H1 (cell line): ENCODE results near the gene USP13. TPM values are rescaled to one million over a fixed set of nuclear protein-coding genes. Genes with fewer than 3 reads are reported as not detected.

ENCODE experiments used
- CTCF ChIA-PET: fragments of 300-600 bp; sonication (Branson Sonifier 250); formaldehyde crosslinking; loops from one replicate; lab custom pipeline; 2021; ENCODE audit not compliant: partially characterized antibody; lab: Charles Lee
- POLR2A ChIA-PET: fragments of 300-600 bp; sonication (Branson Sonifier 250); formaldehyde crosslinking; loops from one replicate; lab custom pipeline; 2021; ENCODE audit warnings: inconsistent platforms; ENCODE audit not compliant: partially characterized antibody; lab: Charles Lee
- DNase-seq, 2 experiments: peaks; one replicate each; pipeline versions ENCODE4 v3.0.0 to v3.0.0-alpha.2; 2010 to 2022; ENCODE audit warnings: low spot score in 2 of 2, low read depth in 1 of 2, mixed read lengths in 1 of 2
- FAIRE-seq: peaks from 2 replicates; lab custom pipeline; 2011; peaks lifted over from hg19 to GRCh38; lab: Jason Lieb, UNC
- H2AFZ ChIP-seq: 2 replicates; pipeline ENCODE4 v1.8.1; 2012; ENCODE audit warnings: low read length, inconsistent platforms
- H2AK5ac ChIP-seq: 2 replicates; pipeline ENCODE4 v1.6.1; 2013; ENCODE audit warnings: low read depth, low read length
- H2BK120ac ChIP-seq: replicated peaks from 2 replicates; pipeline ENCODE3; 2013; ENCODE audit warnings: low read depth, low read length, inconsistent platforms
- H2BK12ac ChIP-seq: 2 replicates; pipeline ENCODE4 v1.6.1; 2013; ENCODE audit warnings: low read depth, low read length
- H2BK15ac ChIP-seq: 2 replicates; pipeline ENCODE4 v1.6.1; 2013; ENCODE audit warnings: low read length
- H2BK20ac ChIP-seq: 2 replicates; pipeline ENCODE4 v1.6.1; 2013; ENCODE audit warnings: low read length
- H2BK5ac ChIP-seq: 2 replicates; pipeline ENCODE4 v1.6.1; 2013; ENCODE audit warnings: low read depth, low read length
- H3K14ac ChIP-seq: 2 replicates; pipeline ENCODE4 v1.6.1; 2013; ENCODE audit warnings: inconsistent platforms; ENCODE audit not compliant: insufficient read length
- H3K18ac ChIP-seq: 2 replicates; pipeline ENCODE4 v1.6.1; 2013; ENCODE audit warnings: low read length; ENCODE audit errors: extremely low read depth
- H3K23ac ChIP-seq: 2 replicates; pipeline ENCODE4 v1.6.1; 2013; ENCODE audit warnings: inconsistent platforms; ENCODE audit not compliant: insufficient read length
- H3K23me2 ChIP-seq: 2 replicates; pipeline ENCODE4 v1.6.1; 2013; ENCODE audit warnings: low read depth, low read length
- H3K27ac ChIP-seq: 2 replicates; pipeline ENCODE4 v1.6.1; 2011; ENCODE audit warnings: low read depth, low read length, inconsistent platforms
- H3K27me3 ChIP-seq, 4 experiments: replicated peaks in 1 of 4; 1 replicate in 1 of 4; 2 replicates in 3 of 4; pipeline versions ENCODE4 v1.6.1 to v1.8.1; 2011 to 2013; ENCODE audit warnings: low read length in 3 of 4, mild to moderate bottlenecking in 3 of 4, inconsistent platforms in 2 of 4, mixed read lengths in 2 of 4, moderate library complexity in 1 of 4; ENCODE audit not compliant: control insufficient read depth in 3 of 4, insufficient read depth in 3 of 4; ENCODE audit errors: extremely low read depth in 1 of 4
- H3K36me3 ChIP-seq, 4 experiments: 2 replicates each; pipeline versions ENCODE4 v1.6.1 to v1.8.1; 2011 to 2013; ENCODE audit warnings: mild to moderate bottlenecking in 4 of 4, low read length in 3 of 4, moderate library complexity in 2 of 4, control low read depth in 1 of 4, inconsistent platforms in 1 of 4; ENCODE audit not compliant: insufficient read depth in 4 of 4, control insufficient read depth in 2 of 4
- H3K4ac ChIP-seq: replicated peaks from 2 replicates; pipeline ENCODE3; 2013; ENCODE audit warnings: low read length, low read depth, mixed read lengths, inconsistent platforms; ENCODE audit not compliant: insufficient read length
- H3K4me1 ChIP-seq, 4 experiments: replicated peaks in 1 of 4; 1 replicate in 1 of 4; 2 replicates in 3 of 4; pipeline versions ENCODE4 v1.6.1 to v1.8.1; 2011 to 2013; ENCODE audit warnings: low read length in 3 of 4, inconsistent platforms in 2 of 4, mixed read lengths in 1 of 4; ENCODE audit not compliant: insufficient read depth in 4 of 4, control insufficient read depth in 3 of 4
- H3K4me2 ChIP-seq, 2 experiments: 2 replicates each; pipeline versions ENCODE4 v1.6.1 to v1.8.1; 2011 to 2013; ENCODE audit warnings: low read depth in 2 of 2, low read length in 2 of 2, control low read depth in 1 of 2, inconsistent platforms in 1 of 2, mild to moderate bottlenecking in 1 of 2; ENCODE audit not compliant: insufficient read depth in 1 of 2
- H3K4me3 ChIP-seq, 4 experiments: fragments of 200-600, 300-600 bp in 1 of 4; sonication (generic), shearing (Covaris generic), sonication (Bioruptor Twin) in 1 of 4; 2 replicates each; pipeline versions ENCODE4 v1.5.1 to v1.8.1; 2011 to 2016; ENCODE audit warnings: low read length in 4 of 4, low read depth in 3 of 4, control low read depth in 2 of 4, inconsistent platforms in 2 of 4, mild to moderate bottlenecking in 2 of 4, mixed read lengths in 1 of 4, moderate library complexity in 1 of 4; ENCODE audit not compliant: insufficient read depth in 2 of 4; ENCODE audit errors: extremely low read depth in 1 of 4
- H3K56ac ChIP-seq: replicated peaks from 2 replicates; pipeline ENCODE3; 2013; ENCODE audit warnings: low read depth, mild to moderate bottlenecking, mixed read lengths, low read length, inconsistent platforms; ENCODE audit not compliant: insufficient read length
- H3K79me1 ChIP-seq: 2 replicates; pipeline ENCODE4 v1.6.1; 2013; ENCODE audit warnings: low read depth, low read length, control low read depth
- H3K79me2 ChIP-seq, 2 experiments: 2 replicates each; pipeline versions ENCODE4 v1.6.1 to v1.8.1; 2012 to 2013; ENCODE audit warnings: low read length in 2 of 2, mild to moderate bottlenecking in 2 of 2, inconsistent platforms in 1 of 2; ENCODE audit not compliant: insufficient read depth in 2 of 2, control insufficient read depth in 1 of 2
- H3K9ac ChIP-seq, 4 experiments: replicated peaks in 1 of 4; 1 replicate in 1 of 4; 2 replicates in 3 of 4; pipeline versions ENCODE4 v1.6.1 to v1.8.1; 2011 to 2013; ENCODE audit warnings: low read depth in 3 of 4, low read length in 3 of 4, control low read depth in 2 of 4, mild to moderate bottlenecking in 2 of 4, moderate library complexity in 2 of 4, inconsistent platforms in 1 of 4; ENCODE audit errors: extremely low read depth in 1 of 4
- H3K9me3 ChIP-seq, 2 experiments: 2 replicates each; pipeline versions ENCODE4 v1.6.1 to v1.8.1; 2012 to 2013; ENCODE audit warnings: mild to moderate bottlenecking in 2 of 2, moderate library complexity in 2 of 2, control low read depth in 1 of 2, inconsistent platforms in 1 of 2, low read depth in 1 of 2, low read length in 1 of 2, mixed read lengths in 1 of 2; ENCODE audit not compliant: insufficient read depth in 2 of 2
- H4K20me1 ChIP-seq, 2 experiments: replicated peaks in 1 of 2; 2 replicates each; pipeline versions ENCODE3 to v1.8.1; 2011 to 2013; ENCODE audit warnings: inconsistent platforms in 2 of 2, low read length in 2 of 2, mild to moderate bottlenecking in 1 of 2; ENCODE audit not compliant: insufficient read depth in 2 of 2, control insufficient read depth in 1 of 2
- H4K5ac ChIP-seq: 2 replicates; pipeline ENCODE4 v1.6.1; 2013; ENCODE audit warnings: low read length, low read depth, mixed read lengths, inconsistent platforms; ENCODE audit not compliant: insufficient read length
- H4K8ac ChIP-seq: 2 replicates; pipeline ENCODE4 v1.8.0; 2013; ENCODE audit warnings: mild to moderate bottlenecking, moderate library complexity, low read length, inconsistent platforms; ENCODE audit not compliant: insufficient read depth; ENCODE audit errors: extremely low read depth
- H4K91ac ChIP-seq: replicated peaks from 2 replicates; pipeline ENCODE3; 2013; ENCODE audit warnings: low read length, mixed read lengths, inconsistent platforms; ENCODE audit not compliant: insufficient read length
- ASH2L ChIP-seq: fragments of 200-600, 300-600 bp; sonication (generic); IDR thresholded peaks from one replicate; pipeline ENCODE4 v1.7.1; 2017; ENCODE audit warnings: low read length
- BACH1 ChIP-seq: IDR thresholded peaks from 2 replicates; pipeline ENCODE4 v1.6.1; 2012; ENCODE audit warnings: low read length, improper control_type of control experiment
- CBX5 ChIP-seq: fragments of 300-800, 300-1000 bp; sonication (generic); IDR thresholded peaks from 2 replicates; pipeline ENCODE4 v1.7.1; 2016; ENCODE audit warnings: antibody characterized with exemption, low read length, low read depth
- CHD1 ChIP-seq: IDR thresholded peaks from 2 replicates; pipeline ENCODE4 v1.6.1; 2012; ENCODE audit warnings: low read depth, low read length, improper control_type of control experiment
- FOSL1 ChIP-seq: IDR thresholded peaks from 2 replicates; pipeline ENCODE4 v1.6.1; 2011; ENCODE audit warnings: mild to moderate bottlenecking, low read depth, low read length, moderate library complexity; ENCODE audit not compliant: insufficient read depth
- HDAC6 ChIP-seq: IDR thresholded peaks from one replicate; pipeline ENCODE4 v1.7.1; 2012; ENCODE audit warnings: low read depth, mild to moderate bottlenecking, inconsistent platforms, low read length, moderate library complexity
- POLR2A ChIP-seq, 2 experiments: IDR thresholded peaks; 1 replicate in 1 of 2; 2 replicates in 1 of 2; pipeline ENCODE4 v1.6.1; 2011; ENCODE audit warnings: low read depth in 2 of 2, low read length in 2 of 2, mild to moderate bottlenecking in 2 of 2; ENCODE audit errors: control extremely low read depth in 1 of 2
- POU5F1 ChIP-seq: IDR thresholded peaks from 2 replicates; pipeline ENCODE4 v1.6.1; 2011; ENCODE audit warnings: low read depth, mild to moderate bottlenecking, low read length, moderate library complexity
- RFX5 ChIP-seq: IDR thresholded peaks from 2 replicates; pipeline ENCODE4 v1.6.1; 2011; ENCODE audit warnings: low read depth, low read length, improper control_type of control experiment, borderline replicate concordance
- RNF2 ChIP-seq: fragments of 200-900, 300-1000 bp; sonication (generic); IDR thresholded peaks from 2 replicates; pipeline ENCODE4 v1.7.1; 2016; ENCODE audit warnings: borderline replicate concordance, low read depth, mild to moderate bottlenecking, antibody characterized with exemption, low read length; ENCODE audit not compliant: poor library complexity, severe bottlenecking; ENCODE audit errors: missing control alignments
- SIX5 ChIP-seq: IDR thresholded peaks from 2 replicates; pipeline ENCODE4 v1.6.1; 2011; ENCODE audit warnings: mild to moderate bottlenecking, low read depth, low read length
- SP2 ChIP-seq: IDR thresholded peaks from 2 replicates; pipeline ENCODE4 v1.6.1; 2012; ENCODE audit warnings: mild to moderate bottlenecking, low read length, inconsistent platforms
- SP4 ChIP-seq: IDR thresholded peaks from 2 replicates; pipeline ENCODE4 v1.6.1; 2012; ENCODE audit warnings: low read length, inconsistent platforms
- YY1 ChIP-seq: IDR thresholded peaks from 2 replicates; pipeline ENCODE4 v1.6.1; 2011; ENCODE audit warnings: low read depth, mild to moderate bottlenecking, low read length
- WGBS, 2 experiments: shearing (Covaris generic) in 1 of 2; methylation state at CpG; one replicate each; pipeline versions ENCODE4 v1.1.6 to v1.1.7; 2013 to 2015; ENCODE audit warnings: low lambda C conversion rate in 2 of 2, mixed read lengths in 2 of 2, inconsistent platforms in 1 of 2, low coverage in 1 of 2, missing lambda C conversion rate in 1 of 2; ENCODE audit not compliant: insufficient replicate concordance in 2 of 2, insufficient coverage in 1 of 2, insufficient read length in 1 of 2; ENCODE audit errors: extremely low coverage in 1 of 2, missing lambda C conversion rate in 1 of 2; 5-methylcytosine and 5-hydroxymethylcytosine counted together
- polyA plus RNA-seq, 7 experiments: library from polyadenylated mRNA; depleted of rRNA in 3 of 7; stranded (reverse) in 5 of 7; unstranded in 2 of 7; fragments of >200 nt in 5 of 7; fragments of 200-250 nt in 2 of 7; gene quantifications; 1 replicate in 5 of 7; 2 replicates in 1 of 7; 4 replicates in 1 of 7; pipeline versions ENCODE4 v1.2.1 to v1.2.3, GENCODE V29; 2011 to 2013; ENCODE audit warnings: missing spikeins in 2 of 7, mixed read lengths in 2 of 7
- total RNA-seq: library from RNA; stranded (reverse); fragmentation: NEBNext Ultra II Directional; extraction: Animal tissue kit (Norgen Biotek cat#: 25700); gene quantifications from 2 replicates; pipeline ENCODE4 v1.2.1, GENCODE V29; 2021
- TF ChIP-seq, protein P1 (sequence below): IDR thresholded peaks from 2 replicates; pipeline ENCODE4 v1.6.1; 2011; ENCODE audit warnings: low read length, improper control_type of control experiment

USP13 gene
- total and polyA plus RNA-seq, 2 of the 8 experiments (the other 6 are each of a cell fraction or from before 2014, with no cell fraction given): 7.9 to 25.9 TPM

DNA sequence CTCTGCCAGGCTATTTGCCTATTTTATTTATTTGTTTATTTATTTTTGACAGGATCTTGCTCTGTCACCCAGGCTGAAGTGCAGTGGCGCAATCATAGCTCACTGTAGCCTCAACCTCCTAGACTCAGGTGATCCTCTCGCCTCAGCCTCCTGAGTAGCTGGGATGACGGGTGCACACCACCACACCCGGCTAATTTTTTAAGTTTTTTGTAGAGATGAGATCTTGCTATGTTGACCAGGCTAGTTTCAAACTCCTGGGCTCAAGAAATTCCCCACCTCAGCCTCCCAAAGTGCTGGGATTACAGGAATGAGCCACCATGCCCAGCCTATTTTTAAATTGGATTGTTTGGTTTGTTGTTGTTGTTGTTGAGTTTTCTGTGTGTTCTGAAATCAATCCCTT lies 42.8 kb upstream of the USP13 start:
- no peak overlapping the region for H2BK15ac ChIP-seq
- H3K9me3 ChIP-seq: no peaks in the 10 kb centered on the region
- CTCF ChIA-PET: interaction anchor here (1.5 kb wide), 1 partner anchor 158 kb away, joined by 3 read pairs; no protein-coding TSS in a partner anchor
- no peak overlapping the region for H4K91ac ChIP-seq
- H3K36me3 ChIP-seq: peaks cover 0 to 4% (median 0%) of the 10 kb centered on the region in 4 experiments; a peak in 1 of 8 replicates
- no peak overlapping the region for H3K56ac ChIP-seq
- peaks cover 2% of the 10 kb centered on the region for H3K23me2 ChIP-seq
- no peak overlapping the region for H3K4ac ChIP-seq
- H2BK120ac ChIP-seq: no peak overlapping the region
- peaks cover 0 to 16% of the 10 kb centered on the region in 2 experiments; a peak in 2 of 4 replicates for H3K79me2 ChIP-seq
- no peak overlapping the region for H4K5ac ChIP-seq
- H4K20me1 ChIP-seq: no peaks in the 10 kb centered on the region
- H3K14ac ChIP-seq: no peak overlapping the region
- no peak overlapping the region for H2BK12ac ChIP-seq
- 92% methylated on average over 4 of the region's 4 CpGs; no CpG with 5 or more reads in 1 of the 2 experiments for WGBS, 2 experiments
- FAIRE-seq (no peak), DNase-seq (no peak)
- H3K23ac ChIP-seq: no peak overlapping the region
- no peak overlapping the region for H4K8ac ChIP-seq
- no peak overlapping the region for H3K27ac ChIP-seq
- H3K4me2 ChIP-seq: no peak overlapping the region
- H3K79me1 ChIP-seq: no peaks in the 10 kb centered on the region
- H3K4me3 ChIP-seq: no peak overlapping the region
- H2BK5ac ChIP-seq: no peak overlapping the region
- no peak overlapping the region for H2AK5ac ChIP-seq
- H2BK20ac ChIP-seq: no peak overlapping the region
- H3K9ac ChIP-seq: no peak overlapping the region
- H3K4me1 ChIP-seq: no peaks in the 10 kb centered on the region
- no peak overlapping the region for H3K18ac ChIP-seq
- POLR2A ChIA-PET: no interaction called here
- H2AFZ ChIP-seq: no peak overlapping the region
- no peaks in the 10 kb centered on the region for H3K27me3 ChIP-seq
- TF ChIP-seq POLR2A (IDR thresholded peaks at IDR 0.05; ENCODE audit: control extremely low read depth in 1 of 2, low read depth in 2 of 2, low read length in 2 of 2) (no peak), CBX5 (no peak), SP4 (no peak), CHD1 (no peak), RFX5 (no peak), POU5F1 (no peak), RNF2 (no peak), SP2 (no peak), FOSL1 (no peak), YY1 (no peak), SIX5 (no peak), HDAC6 (no peak), BACH1 (no peak), ASH2L (no peak)
- TF ChIP-seq, protein P1, sequence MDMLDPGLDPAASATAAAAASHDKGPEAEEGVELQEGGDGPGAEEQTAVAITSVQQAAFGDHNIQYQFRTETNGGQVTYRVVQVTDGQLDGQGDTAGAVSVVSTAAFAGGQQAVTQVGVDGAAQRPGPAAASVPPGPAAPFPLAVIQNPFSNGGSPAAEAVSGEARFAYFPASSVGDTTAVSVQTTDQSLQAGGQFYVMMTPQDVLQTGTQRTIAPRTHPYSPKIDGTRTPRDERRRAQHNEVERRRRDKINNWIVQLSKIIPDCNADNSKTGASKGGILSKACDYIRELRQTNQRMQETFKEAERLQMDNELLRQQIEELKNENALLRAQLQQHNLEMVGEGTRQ: no peak
